Keratinocyte (primary cell): ENCODE data around the gene SAV1. TPM values are rescaled to one million over a fixed set of nuclear protein-coding genes. Genes with fewer than 3 reads are reported as not detected.

Experiments used
- DNase-seq: peaks from one replicate; pipeline ENCODE4 v3.0.0-alpha.2; 2011; ENCODE audit warnings: low read depth, missing footprints, low spot score
- FAIRE-seq: peaks from 2 replicates; lab custom pipeline; 2011; peaks lifted over from hg19 to GRCh38; lab: Jason Lieb, UNC
- H2AFZ ChIP-seq: 2 replicates; pipeline ENCODE4 v1.6.0; 2012; ENCODE audit warnings: low read length, control low read depth, inconsistent platforms; ENCODE audit not compliant: control insufficient read depth
- H3K27ac ChIP-seq: 2 replicates; pipeline ENCODE4 v1.5.1; 2011; ENCODE audit warnings: low read length; ENCODE audit not compliant: control insufficient read depth, insufficient read depth
- H3K27me3 ChIP-seq: 3 replicates; pipeline ENCODE4 v1.6.0; 2011; ENCODE audit warnings: low read length; ENCODE audit not compliant: control insufficient read depth, insufficient read depth; ENCODE audit errors: extremely low read depth
- H3K36me3 ChIP-seq, 2 experiments: 2 replicates in 1 of 2; 3 replicates in 1 of 2; pipeline ENCODE4 v1.5.1; 2011; ENCODE audit warnings: low read length in 2 of 2, mild to moderate bottlenecking in 1 of 2; ENCODE audit not compliant: control insufficient read depth in 2 of 2, insufficient read depth in 2 of 2; ENCODE audit errors: extremely low read depth in 1 of 2
- H3K4me1 ChIP-seq: 3 replicates; pipeline ENCODE4 v1.5.1; 2011; ENCODE audit warnings: low read length; ENCODE audit not compliant: control insufficient read depth, insufficient read depth; ENCODE audit errors: extremely low read depth
- H3K4me2 ChIP-seq: 3 replicates; pipeline ENCODE4 v1.6.0; 2011; ENCODE audit warnings: low read depth, low read length; ENCODE audit not compliant: control insufficient read depth, insufficient read depth; ENCODE audit errors: extremely low read depth
- H3K4me3 ChIP-seq, 3 experiments: fragments of 200-600 bp in 1 of 3; sonication (generic) in 1 of 3; 2 replicates in 2 of 3; 3 replicates in 1 of 3; pipeline ENCODE4 v1.5.1; 2011 to 2016; ENCODE audit warnings: low read length in 3 of 3, mild to moderate bottlenecking in 3 of 3, control low read depth in 2 of 3, inconsistent platforms in 1 of 3, low read depth in 1 of 3, mixed read lengths in 1 of 3, mixed run types in 1 of 3, moderate library complexity in 1 of 3; ENCODE audit not compliant: control insufficient read depth in 2 of 3, insufficient read depth in 2 of 3; ENCODE audit errors: extremely low read depth in 1 of 3
- H3K79me2 ChIP-seq: 2 replicates; pipeline ENCODE4 v1.6.0; 2012; ENCODE audit warnings: low read length; ENCODE audit not compliant: control insufficient read depth, insufficient read depth
- H3K9ac ChIP-seq: 3 replicates; pipeline ENCODE4 v1.6.0; 2011; ENCODE audit warnings: low read length; ENCODE audit not compliant: control insufficient read depth, insufficient read depth; ENCODE audit errors: extremely low read depth
- H3K9me1 ChIP-seq: 3 replicates; pipeline ENCODE4 v1.6.0; 2011; ENCODE audit warnings: low read length; ENCODE audit not compliant: control insufficient read depth, insufficient read depth; ENCODE audit errors: extremely low read depth
- H3K9me3 ChIP-seq: 2 replicates; pipeline ENCODE4 v1.5.1; 2012; ENCODE audit warnings: low read depth, low read length; ENCODE audit not compliant: control insufficient read depth
- H4K20me1 ChIP-seq: 3 replicates; pipeline ENCODE4 v1.6.0; 2011; ENCODE audit warnings: low read length; ENCODE audit not compliant: control insufficient read depth, insufficient read depth; ENCODE audit errors: extremely low read depth
- CTCF ChIP-seq, 3 experiments: IDR thresholded peaks in 1 of 3; conservative IDR thresholded peaks in 1 of 3; optimal IDR thresholded peaks in 1 of 3; 2 replicates in 2 of 3; 3 replicates in 1 of 3; pipeline versions ENCODE3 to v1.5.1; 2011; ENCODE audit warnings: low read length in 3 of 3, mild to moderate bottlenecking in 3 of 3, moderate library complexity in 2 of 3, control low read depth in 1 of 3, inconsistent platforms in 1 of 3; ENCODE audit not compliant: insufficient read depth in 2 of 3; ENCODE audit errors: extremely low read depth in 1 of 3
- EZH2 ChIP-seq: IDR thresholded peaks from one replicate; pipeline ENCODE4 v1.6.1; 2012; ENCODE audit warnings: inconsistent platforms, mild to moderate bottlenecking, low read length, moderate library complexity
- dilution Hi-C: fragments of 300-500 bp; cut with MboI; formaldehyde crosslinking; loops from one replicate; pipeline ENCODE4 v1.7.0; 2020; ENCODE audit warnings: low sequenced_read_pairs; ENCODE audit not compliant: extremely low pct_ligation_motif_present
- polyA plus RNA-seq, 5 experiments: library from polyadenylated mRNA; depleted of rRNA in 3 of 5; stranded (reverse) in 3 of 5; stranded (forward) in 1 of 5; unstranded in 1 of 5; fragments of >200 nt; gene quantifications; 1 replicate in 1 of 5; 2 replicates in 3 of 5; 3 replicates in 1 of 5; pipeline versions ENCODE4 v1.2.1 to v1.2.3, GENCODE V29; 2011 to 2012; ENCODE audit warnings: missing spikeins in 2 of 5, low read depth in 1 of 5, low replicate concordance in 1 of 5

Gene SAV1
- polyA plus RNA-seq, 1 donor (not counting 4 experiments of a cell fraction or from before 2014, with no cell fraction given), result 26.0 TPM

DNA sequence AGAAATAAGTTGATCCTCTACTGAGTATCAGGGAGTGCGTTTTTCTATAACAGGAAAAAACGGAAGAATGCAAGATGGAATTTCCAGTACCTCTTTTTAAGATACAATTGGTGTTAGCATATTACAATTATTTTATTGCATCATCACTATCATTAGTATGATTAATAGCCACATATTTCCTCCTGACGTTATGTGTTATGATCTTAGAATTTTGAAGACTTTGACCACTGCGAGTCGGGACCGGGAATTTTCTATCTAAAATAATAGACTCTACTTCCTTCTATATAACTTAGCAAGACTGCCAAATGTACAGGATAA, 679 bp upstream of the SAV1 start:
- peaks cover 3% of the 10 kb centered on the region for H3K9me1 ChIP-seq
- DNase-seq (no peak), FAIRE-seq (no peak)
- H3K4me1 ChIP-seq, result peaks cover 24% of the 10 kb centered on the region
- peak overlapping the region; percentile 85 to 96 (median 90) for H3K4me3 ChIP-seq
- no peaks in the 10 kb centered on the region for H3K27me3 ChIP-seq
- peak overlapping the region; percentile 94 for H3K4me2 ChIP-seq
- H3K79me2 ChIP-seq, result peaks cover 38% of the 10 kb centered on the region
- H3K27ac ChIP-seq, result peak overlapping the region; percentile 90
- H3K36me3 ChIP-seq, result peaks cover 2 to 5% of the 10 kb centered on the region in 2 experiments
- peak overlapping the region; percentile 92 for H3K9ac ChIP-seq
- no peaks in the 10 kb centered on the region for H3K9me3 ChIP-seq
- peak overlapping the region; percentile 68 for H2AFZ ChIP-seq
- peaks cover 3% of the 10 kb centered on the region for H4K20me1 ChIP-seq
- dilution Hi-C loops, result no loop called here
- TF ChIP-seq EZH2 (no peak), CTCF (optimal IDR thresholded peaks at IDR 0.05 in 1 of 3, IDR thresholded peaks at IDR 0.05 in 1 of 3, conservative IDR thresholded peaks at IDR 0.05 in 1 of 3; ENCODE audit: extremely low read depth in 1 of 3, insufficient read depth in 2 of 3, low read length in 3 of 3) (no peak)

DNA sequence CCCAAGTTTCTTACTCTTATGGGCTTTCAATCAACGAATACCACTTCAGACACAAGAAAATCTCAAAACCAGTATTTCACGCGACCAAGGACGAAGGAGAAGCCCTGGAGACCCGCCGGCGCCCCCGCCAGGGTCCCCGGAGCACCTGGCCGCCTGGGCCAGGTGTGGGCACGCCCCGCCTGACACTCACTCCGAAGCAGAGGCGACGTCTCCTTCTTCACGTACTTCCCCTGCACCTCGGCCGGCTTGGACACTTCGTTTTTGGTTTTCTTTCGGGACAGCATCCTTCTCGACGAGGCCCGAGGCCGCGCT, 466 bp downstream of the SAV1 start:
- peaks cover 24% of the 10 kb centered on the region for H3K4me1 ChIP-seq
- H3K9ac ChIP-seq, result peak overlapping the region; percentile 92
- no peaks in the 10 kb centered on the region for H3K9me3 ChIP-seq
- H4K20me1 ChIP-seq, result peaks cover 3% of the 10 kb centered on the region
- H3K27me3 ChIP-seq, result no peaks in the 10 kb centered on the region
- peak overlapping the region; percentile 90 for H3K4me2 ChIP-seq
- peak overlapping the region; percentile 85 to 96 (median 90) for H3K4me3 ChIP-seq
- dilution Hi-C loops, result no loop called here
- no peak for FAIRE-seq
- peak overlapping the region; percentile 51 for H2AFZ ChIP-seq
- peak overlapping the region; percentile 90 for H3K27ac ChIP-seq
- H3K36me3 ChIP-seq, result peaks cover 2 to 5% of the 10 kb centered on the region in 2 experiments
- DNase-seq, result no peak
- H3K79me2 ChIP-seq, result peaks cover 49% of the 10 kb centered on the region
- peaks cover 3% of the 10 kb centered on the region for H3K9me1 ChIP-seq
- peak in 1 of 3 experiments; percentile 1 for TF ChIP-seq CTCF (optimal IDR thresholded peaks at IDR 0.05 in 1 of 3, IDR thresholded peaks at IDR 0.05 in 1 of 3, conservative IDR thresholded peaks at IDR 0.05 in 1 of 3; ENCODE audit: extremely low read depth in 1 of 3, insufficient read depth in 2 of 3, low read length in 3 of 3)
- TF ChIP-seq EZH2, result no peak
